ENCODE data around the gene IFITM2.
"Not testable (repeated sequence)": the region's sequence is repeated elsewhere in the genome, so short reads cannot be mapped to it uniquely, and the experiment has no call there.

IFITM2 gene

GRCh38 chr11:349270-349954, 41.8 kb downstream of the IFITM2 start:
- DNase-seq, result not testable (repeated sequence)

- not testable (repeated sequence) for DNase-seq
Measured at GRCh38 chr11:350033-350722, 42.6 kb downstream of the IFITM2 start.

GRCh38 chr11:350723-351255, 43.2 kb downstream of the IFITM2 start:
- no peak for DNase-seq

- no peak for DNase-seq
Measured at GRCh38 chr11:351411-351810, 43.8 kb downstream of the IFITM2 start.

- DNase-seq, result no peak
Measured at GRCh38 chr11:352456-353031, 44.9 kb downstream of the IFITM2 start.

GRCh38 chr11:353179-353873, 45.7 kb downstream of the IFITM2 start:
- DNase-seq, result no peak

GRCh38 chr11:355581-356458, 48.2 kb downstream of the IFITM2 start:
- peak; percentile 84 for DNase-seq

GRCh38 chr11:356610-357009, 49.0 kb downstream of the IFITM2 start:
- no peak for DNase-seq

GRCh38 chr11:357582-357981, 50.0 kb downstream of the IFITM2 start:
- no peak for DNase-seq

- DNase-seq, result no peak
Measured at GRCh38 chr11:358129-358800, 50.6 kb downstream of the IFITM2 start.
